A549 (cell line): ENCODE data around the gene RAPGEF2. TPM values are rescaled to one million over a fixed set of nuclear protein-coding genes. Genes with fewer than 3 reads are reported as not detected.

Source experiments
- ATAC-seq, 2 experiments: fragments of 200-7000 bp in 1 of 2; fragments of >200 bp in 1 of 2; cut with Nextera tagmentation in 1 of 2; cut with Tn5 transposase in 1 of 2; 3 replicates each; pipeline versions ENCODE4 v1.8.0 to v1.9.1; 2018 to 2020; ENCODE audit warnings: mild to moderate bottlenecking in 1 of 2, moderate library complexity in 1 of 2
- CTCF ChIA-PET: fragments of 300-600 bp; sonication (Branson Sonifier 250); formaldehyde crosslinking; extraction: SDS; loops from one replicate; lab custom pipeline; 2021; ENCODE audit warnings: antibody characterized with exemption, inconsistent platforms; lab: Yijun Ruan, JAX
- POLR2A ChIA-PET: fragments of 350-600 bp; formaldehyde crosslinking; extraction: SDS; loops from one replicate; lab custom pipeline; 2021; ENCODE audit warnings: antibody characterized with exemption, inconsistent platforms; lab: Yijun Ruan, JAX
- DNase-seq, 2 experiments: peaks; one replicate each; pipeline versions ENCODE4 v3.0.0 to v3.0.0-alpha.2; 2011 to 2016; ENCODE audit warnings: low read depth in 1 of 2, low spot score in 1 of 2
- FAIRE-seq: peaks from 2 replicates; lab custom pipeline; 2011; peaks lifted over from hg19 to GRCh38; lab: Jason Lieb, UNC
- H3K27ac ChIP-seq, 2 experiments: fragments of >200 bp; sonication (Bioruptor Twin); formaldehyde crosslinking; 3 replicates each; pipeline ENCODE4 v1.5.1; 2016 to 2017
- H3K4me1 ChIP-seq: fragments of >200 bp; sonication (Bioruptor Twin); formaldehyde crosslinking; 3 replicates; pipeline ENCODE4 v1.6.1; 2016
- H3K4me2 ChIP-seq: fragments of >200 bp; sonication (Bioruptor Twin); formaldehyde crosslinking; 3 replicates; pipeline ENCODE4 v1.6.1; 2016
- H3K4me3 ChIP-seq: fragments of >200 bp; sonication (Bioruptor Twin); formaldehyde crosslinking; 3 replicates; pipeline ENCODE4 v1.5.1; 2016
- H3K9me3 ChIP-seq: fragments of >200 bp; sonication (Bioruptor Twin); formaldehyde crosslinking; 3 replicates; pipeline ENCODE4 v1.6.1; 2016
- ATOH8 ChIP-seq: fragments of 250-450 bp; sonication (Bioruptor Pico); IDR thresholded peaks from 2 replicates; pipeline ENCODE4 v1.5.0; 2020; ENCODE audit warnings: low read depth, mild to moderate bottlenecking, moderate library complexity
- BCL3 ChIP-seq: fragments of >200 bp; sonication (Bioruptor Twin); formaldehyde crosslinking; IDR thresholded peaks from 3 replicates; pipeline ENCODE4 v1.6.1; 2016
- CHD4 ChIP-seq: fragments of 200-600 bp; sonication (generic); IDR thresholded peaks from 2 replicates; pipeline ENCODE4 v1.6.1; 2016; ENCODE audit warnings: antibody characterized with exemption, mild to moderate bottlenecking, borderline replicate concordance
- CTCF ChIP-seq: fragments of >200 bp; sonication (Bioruptor Twin); formaldehyde crosslinking; IDR thresholded peaks from 3 replicates; pipeline ENCODE4 v1.5.1; 2016
- E2F6 ChIP-seq: IDR thresholded peaks from 2 replicates; pipeline ENCODE4 v1.6.1; 2012; ENCODE audit warnings: low read depth, borderline replicate concordance
- ESRRA ChIP-seq: fragments of 150-350 bp; IDR thresholded peaks from 2 replicates; pipeline ENCODE4 v1.6.1; 2014; ENCODE audit warnings: mild to moderate bottlenecking, low read length, borderline replicate concordance
- FOSB ChIP-seq: fragments of 250-450 bp; sonication (Bioruptor Pico); IDR thresholded peaks from 2 replicates; pipeline ENCODE4 v1.5.0; 2020; ENCODE audit warnings: mild to moderate bottlenecking, moderate library complexity
- HOXA7 ChIP-seq: fragments of 250-450 bp; sonication (Bioruptor Pico); IDR thresholded peaks from 2 replicates; pipeline ENCODE4 v1.5.0; 2020; ENCODE audit warnings: mild to moderate bottlenecking, moderate library complexity
- JUN ChIP-seq, 2 experiments: fragments of >200 bp; sonication (Bioruptor Twin); formaldehyde crosslinking; IDR thresholded peaks; 2 replicates in 1 of 2; 3 replicates in 1 of 2; pipeline ENCODE4 v1.6.1; 2016 to 2017
- MAX ChIP-seq: IDR thresholded peaks from 2 replicates; pipeline ENCODE4 v1.6.1; 2012
- MYC ChIP-seq: IDR thresholded peaks from 2 replicates; pipeline ENCODE4 v1.6.1; 2012; ENCODE audit warnings: mild to moderate bottlenecking, inconsistent platforms, low read length, improper control_type of control experiment, borderline replicate concordance
- NFE2L2 ChIP-seq: fragments of 150-350 bp; conservative IDR thresholded peaks from 2 replicates; pipeline ENCODE4 v1.6.1; 2014; ENCODE audit warnings: low read length
- PHF8 ChIP-seq: fragments of 200-600 bp; sonication (generic); IDR thresholded peaks from 2 replicates; pipeline ENCODE4 v1.6.1; 2016; ENCODE audit warnings: low read depth, mild to moderate bottlenecking, antibody characterized with exemption, moderate library complexity, borderline replicate concordance
- POLR2A ChIP-seq: IDR thresholded peaks from 2 replicates; pipeline ENCODE4 v1.6.1; 2012; ENCODE audit warnings: mild to moderate bottlenecking, low read length
- RARB ChIP-seq: fragments of 250-450 bp; sonication (Bioruptor Pico); IDR thresholded peaks from 2 replicates; pipeline ENCODE4 v1.8.0; 2021; ENCODE audit warnings: mild to moderate bottlenecking, moderate library complexity
- RCOR1 ChIP-seq: fragments of 150-350 bp; IDR thresholded peaks from 2 replicates; pipeline ENCODE4 v1.6.1; 2014; ENCODE audit warnings: antibody characterized with exemption, low read length, low read depth
- TP53 ChIP-seq: fragments of 250-450 bp; sonication (Bioruptor Pico); IDR thresholded peaks from 2 replicates; pipeline ENCODE4 v1.5.0; 2021; ENCODE audit warnings: mild to moderate bottlenecking, moderate library complexity
- ZC3H11A ChIP-seq: fragments of 450-650 bp; IDR thresholded peaks from 2 replicates; pipeline ENCODE4 v1.6.1; 2014; ENCODE audit warnings: antibody characterized with exemption, mild to moderate bottlenecking
- ZFP36 ChIP-seq: fragments of 450-650 bp; IDR thresholded peaks from 2 replicates; pipeline ENCODE4 v1.6.1; 2014; ENCODE audit warnings: borderline replicate concordance; ENCODE audit not compliant: partially characterized antibody
- ZNF302 ChIP-seq: fragments of 250-450 bp; sonication (Bioruptor Pico); IDR thresholded peaks from 2 replicates; pipeline ENCODE4 v1.9.0; 2021; ENCODE audit warnings: inconsistent platforms, mild to moderate bottlenecking, moderate library complexity
- WGBS: methylation state at CpG from one replicate; pipeline ENCODE4 v1.1.6; 2017; ENCODE audit errors: missing lambda C conversion rate; 5-methylcytosine and 5-hydroxymethylcytosine counted together
- polyA plus RNA-seq, 4 experiments: library from polyadenylated mRNA; depleted of rRNA in 3 of 4; stranded (reverse); fragments of >200 nt; fragmentation: RNase III in 1 of 4; extraction: RNeasy Plus Mini Kit Qiagen cat#74134 plus additional on column Dnase treatment in 1 of 4; gene quantifications; 2 replicates in 3 of 4; 3 replicates in 1 of 4; pipeline ENCODE4 v1.2.3, GENCODE V29; 2011 to 2017

RAPGEF2 gene
- polyA plus RNA-seq, 2 of the 4 experiments (the other 2 are of a cell fraction), result 10.7 to 31.8 TPM

- POLR2A ChIA-PET, result no interaction called here
- WGBS, result 79% methylated on average over 3 of the region's 3 CpGs
- ATAC-seq, result no peak
- CTCF ChIA-PET, result no interaction called here
- Histone ChIP-seq H3K4me2 (no peak overlapping the region), H3K4me1 (0 out of 3 replicates have a peak, but pooled peaks cover 7% of the 10 kb centered on the region), H3K4me3 (no peak overlapping the region), H3K9me3 (no peaks in the 10 kb centered on the region), H3K27ac (no peak overlapping the region)
- FAIRE-seq, result no peak
- TF ChIP-seq JUN (IDR thresholded peaks at IDR 0.05) (no peak), BCL3 (no peak), ZNF302 (no peak), TP53 (CRISPR knock-in tag) (no peak), MAX (no peak), FOSB (no peak)
- DNase-seq, result no peak
Observed at GRCh38 chr4:159096434-159096833, 6.4 kb upstream of the RAPGEF2 start.

GRCh38 chr4:159097144-159097543 lies 5.7 kb upstream of the RAPGEF2 start:
- 56% methylated on average over 1 of the region's 1 CpG for WGBS
- FAIRE-seq (no peak), ATAC-seq (no peak), DNase-seq (no peak)
- ChIA-PET CTCF (interaction anchor here (0.5 kb wide), 1 partner anchor 98 kb away, joined by 3 read pairs; no protein-coding TSS in a partner anchor), POLR2A (no interaction called here)
- Histone ChIP-seq H3K9me3 (no peaks in the 10 kb centered on the region), H3K4me2 (no peak overlapping the region), H3K4me1 (0 out of 3 replicates have a peak, but pooled peaks cover 10% of the 10 kb centered on the region), H3K4me3 (no peak overlapping the region), H3K27ac (no peak overlapping the region)
- TF ChIP-seq RCOR1 (no peak), PHF8 (no peak), POLR2A (no peak)

- ChIA-PET CTCF (interaction anchor here (0.5 kb wide), 1 partner anchor 99 kb away, joined by 3 read pairs; no protein-coding TSS in a partner anchor), POLR2A (no interaction called here)
- DNase-seq, result peak in 1 of 2 experiments; percentile 3
- ATAC-seq, result no peak
- Histone ChIP-seq H3K4me1 (0 out of 3 replicates have a peak, but pooled peaks cover 11% of the 10 kb centered on the region), H3K27ac (no peak overlapping the region), H3K9me3 (no peaks in the 10 kb centered on the region), H3K4me3 (no peak overlapping the region), H3K4me2 (0 out of 3 replicates have a peak overlapping the region, but pooled peaks have one; percentile 17)
- TF ChIP-seq NFE2L2, result no peak
- TF ChIP-seq ESRRA, result no peak
- TF ChIP-seq ZC3H11A, result no peak
- no peak for TF ChIP-seq HOXA7 (CRISPR knock-in tag)
- no peak for TF ChIP-seq ZFP36
- no peak for TF ChIP-seq E2F6
- no peak for TF ChIP-seq CHD4
- no peak for TF ChIP-seq ATOH8
- no peak for TF ChIP-seq RARB (CRISPR knock-in tag)
- TF ChIP-seq CTCF, result no peak
- TF ChIP-seq MYC, result no peak
- 15% methylated on average over 1 of the region's 1 CpG for WGBS
- FAIRE-seq, result no peak
Observed at GRCh38 chr4:159097785-159098184, 5.1 kb upstream of the RAPGEF2 start.
